IMR-90 (cell line): Measurements from ENCODE around the gene TGDS. TPM values are rescaled to one million over a fixed set of nuclear protein-coding genes. Genes with fewer than 3 reads are reported as not detected.

ENCODE experiments used
- ATAC-seq: fragments of 200-7000 bp; cut with Tn5 transposase; 2 replicates; pipeline ENCODE4 v1.9.1; 2020; ENCODE audit warnings: low read depth, mild to moderate bottlenecking, moderate library complexity
- BruUV-seq: library from RNA; stranded (reverse); fragments of 400-500 nt; replicated peaks from 2 replicates; lab custom pipeline; 2021; lab: Mats Ljungman, UMichigan
- CTCF ChIA-PET: fragments of 300-600 bp; formaldehyde crosslinking; extraction: SDS; loops from one replicate; lab custom pipeline; 2021; ENCODE audit warnings: antibody characterized with exemption; lab: Yijun Ruan, JAX
- POLR2A ChIA-PET: fragments of 300-600 bp; sonication (Branson Sonifier 250); formaldehyde crosslinking; loops from one replicate; lab custom pipeline; 2022; ENCODE audit warnings: antibody characterized with exemption; ENCODE audit not compliant: unreplicated experiment; lab: Charles Lee
- DNase-seq: peaks from one replicate; pipeline ENCODE4 v3.0.0; 2013
- H2AFZ ChIP-seq: replicated peaks from 2 replicates; pipeline ENCODE3; 2013; ENCODE audit warnings: low read length, mild to moderate bottlenecking; ENCODE audit not compliant: poor library complexity
- H2AK5ac ChIP-seq: 2 replicates; pipeline ENCODE4 v1.6.1; 2013; ENCODE audit warnings: low read depth, low read length, inconsistent platforms
- H2AK9ac ChIP-seq: replicated peaks from 2 replicates; pipeline ENCODE3; 2013; ENCODE audit warnings: mild to moderate bottlenecking, low read depth, low read length, moderate library complexity; ENCODE audit not compliant: poor library complexity
- H2BK120ac ChIP-seq: 2 replicates; pipeline ENCODE4 v1.6.1; 2013; ENCODE audit warnings: low read depth, low read length, inconsistent platforms
- H2BK15ac ChIP-seq: 3 replicates; pipeline ENCODE4 v1.6.1; 2013; ENCODE audit warnings: low read depth, low read length, inconsistent platforms
- H2BK20ac ChIP-seq: 2 replicates; pipeline ENCODE4 v1.6.1; 2013; ENCODE audit warnings: low read depth, mild to moderate bottlenecking, inconsistent platforms, low read length, moderate library complexity
- H2BK5ac ChIP-seq: 2 replicates; pipeline ENCODE4 v1.6.1; 2013; ENCODE audit warnings: mild to moderate bottlenecking, low read depth, low read length, inconsistent platforms; ENCODE audit not compliant: poor library complexity, severe bottlenecking
- H3K14ac ChIP-seq: replicated peaks from 2 replicates; pipeline ENCODE4 v1.6.1; 2013; ENCODE audit warnings: low read depth, low read length, inconsistent platforms
- H3K18ac ChIP-seq: 2 replicates; pipeline ENCODE4 v1.6.1; 2013; ENCODE audit warnings: low read depth, low read length, control low read depth
- H3K23ac ChIP-seq: 2 replicates; pipeline ENCODE4 v1.6.1; 2013; ENCODE audit warnings: low read depth, low read length, inconsistent platforms
- H3K27ac ChIP-seq: 2 replicates; pipeline ENCODE4 v1.5.1; 2013; ENCODE audit warnings: mild to moderate bottlenecking, control low read depth, low read length; ENCODE audit not compliant: insufficient read depth
- H3K27me3 ChIP-seq: 2 replicates; pipeline ENCODE4 v1.6.1; 2013; ENCODE audit warnings: low read length; ENCODE audit not compliant: control insufficient read depth, insufficient read depth
- H3K36me3 ChIP-seq: 2 replicates; pipeline ENCODE4 v1.6.1; 2013; ENCODE audit warnings: low read length, mixed read lengths; ENCODE audit not compliant: control insufficient read depth, insufficient read depth
- H3K4ac ChIP-seq: 2 replicates; pipeline ENCODE4 v1.6.1; 2013; ENCODE audit warnings: low read depth, low read length, inconsistent platforms
- H3K4me1 ChIP-seq: 2 replicates; pipeline ENCODE4 v1.6.1; 2013; ENCODE audit warnings: low read length, mixed read lengths; ENCODE audit not compliant: control insufficient read depth, insufficient read depth
- H3K4me2 ChIP-seq: 2 replicates; pipeline ENCODE4 v1.6.1; 2013; ENCODE audit warnings: low read depth, mild to moderate bottlenecking, control low read depth, low read length, moderate library complexity
- H3K4me3 ChIP-seq: 2 replicates; pipeline ENCODE4 v1.5.1; 2013; ENCODE audit warnings: low read depth, mild to moderate bottlenecking, control low read depth, low read length, moderate library complexity; ENCODE audit not compliant: insufficient read depth
- H3K56ac ChIP-seq: 2 replicates; pipeline ENCODE4 v1.6.1; 2013; ENCODE audit warnings: low read length, inconsistent platforms; ENCODE audit not compliant: insufficient read depth; ENCODE audit errors: extremely low read depth
- H3K79me1 ChIP-seq, 2 experiments: 2 replicates each; pipeline ENCODE4 v1.6.1; 2013; ENCODE audit warnings: low read length in 2 of 2, inconsistent platforms in 1 of 2, low read depth in 1 of 2
- H3K9ac ChIP-seq: 2 replicates; pipeline ENCODE4 v1.6.1; 2013; ENCODE audit warnings: low read depth, low read length, control low read depth
- H3K9me1 ChIP-seq: 2 replicates; pipeline ENCODE4 v1.6.1; 2013; ENCODE audit warnings: low read length, inconsistent platforms; ENCODE audit not compliant: insufficient read depth
- H3K9me3 ChIP-seq: 2 replicates; pipeline ENCODE4 v1.6.1; 2013; ENCODE audit warnings: low read length; ENCODE audit not compliant: control insufficient read depth, insufficient read depth
- H4K20me1 ChIP-seq: 2 replicates; pipeline ENCODE4 v1.6.1; 2013; ENCODE audit warnings: low read length, inconsistent platforms; ENCODE audit not compliant: insufficient read depth
- H4K5ac ChIP-seq: 2 replicates; pipeline ENCODE4 v1.6.1; 2013; ENCODE audit warnings: mild to moderate bottlenecking, low read depth, low read length, control low read depth
- H4K8ac ChIP-seq, 2 experiments: 2 replicates each; pipeline ENCODE4 v1.6.1; 2013; ENCODE audit warnings: low read depth in 2 of 2, low read length in 2 of 2, control low read depth in 1 of 2, inconsistent platforms in 1 of 2
- H4K91ac ChIP-seq: 2 replicates; pipeline ENCODE4 v1.6.1; 2013; ENCODE audit warnings: low read depth, low read length, inconsistent platforms; ENCODE audit not compliant: insufficient read depth
- BHLHE40 ChIP-seq: fragments of 150-350 bp; IDR thresholded peaks from 2 replicates; pipeline ENCODE4 v1.6.1; 2016; ENCODE audit warnings: mild to moderate bottlenecking, low read depth, low read length
- CEBPB ChIP-seq: IDR thresholded peaks from 2 replicates; pipeline ENCODE4 v1.6.1; 2012; ENCODE audit warnings: low read depth, low read length, improper control_type of control experiment
- CHD1 ChIP-seq: IDR thresholded peaks from 2 replicates; pipeline ENCODE4 v1.6.1; 2012; ENCODE audit warnings: low read depth, low read length, improper control_type of control experiment
- CTCF ChIP-seq: conservative IDR thresholded peaks from 2 replicates; pipeline ENCODE4 v1.5.1; 2012; ENCODE audit warnings: mild to moderate bottlenecking, low read depth, low read length, improper control_type of control experiment
- ELK1 ChIP-seq: fragments of 150-350 bp; IDR thresholded peaks from 2 replicates; pipeline ENCODE4 v1.6.1; 2016; ENCODE audit warnings: low read depth, mild to moderate bottlenecking, low read length, moderate library complexity, borderline replicate concordance
- FOS ChIP-seq: fragments of 150-350 bp; IDR thresholded peaks from 2 replicates; pipeline ENCODE4 v1.6.1; 2016; ENCODE audit warnings: low read depth, low read length
- MAFK ChIP-seq: IDR thresholded peaks from 2 replicates; pipeline ENCODE4 v1.6.1; 2012; ENCODE audit warnings: low read depth, low read length, improper control_type of control experiment
- MAZ ChIP-seq: IDR thresholded peaks from 2 replicates; pipeline ENCODE4 v1.6.1; 2012; ENCODE audit warnings: low read depth, mild to moderate bottlenecking, low read length, improper control_type of control experiment, moderate library complexity, borderline replicate concordance
- MXI1 ChIP-seq: IDR thresholded peaks from 2 replicates; pipeline ENCODE4 v1.6.1; 2012; ENCODE audit warnings: low read depth, mild to moderate bottlenecking, low read length, moderate library complexity, borderline replicate concordance
- NFE2L2 ChIP-seq: fragments of 150-350 bp; IDR thresholded peaks from 2 replicates; pipeline ENCODE4 v1.6.1; 2016; ENCODE audit warnings: low read depth, mild to moderate bottlenecking, low read length
- POLR2A ChIP-seq: IDR thresholded peaks from 2 replicates; pipeline ENCODE4 v1.6.1; 2012; ENCODE audit warnings: mild to moderate bottlenecking, low read depth, low read length
- RAD21 ChIP-seq: IDR thresholded peaks from 2 replicates; pipeline ENCODE4 v1.6.1; 2012; ENCODE audit warnings: low read length, improper control_type of control experiment
- RCOR1 ChIP-seq: IDR thresholded peaks from 2 replicates; pipeline ENCODE4 v1.6.1; 2012; ENCODE audit warnings: mild to moderate bottlenecking, low read length, improper control_type of control experiment; ENCODE audit not compliant: insufficient replicate concordance
- RFX5 ChIP-seq: IDR thresholded peaks from 2 replicates; pipeline ENCODE4 v1.8.0; 2012; ENCODE audit warnings: low read depth, mild to moderate bottlenecking, low read length, moderate library complexity
- SMC3 ChIP-seq: fragments of 150-350 bp; IDR thresholded peaks from 2 replicates; pipeline ENCODE4 v1.6.1; 2016; ENCODE audit warnings: low read depth, mild to moderate bottlenecking, antibody characterized with exemption, low read length, moderate library complexity
- USF2 ChIP-seq: fragments of 150-350 bp; IDR thresholded peaks from 2 replicates; pipeline ENCODE4 v1.6.1; 2017; ENCODE audit warnings: mild to moderate bottlenecking, antibody characterized with exemption, low read length, low read depth
- WGBS, 2 experiments: methylation state at CpG; one replicate each; pipeline versions ENCODE4 v1.1.5 to v1.1.7; 2013; ENCODE audit warnings: missing lambda C conversion rate in 2 of 2; ENCODE audit not compliant: insufficient read length in 1 of 2; ENCODE audit errors: extremely low coverage in 2 of 2; 5-methylcytosine and 5-hydroxymethylcytosine counted together
- dilution Hi-C: fragments of 300-500 bp; cut with HindIII; formaldehyde crosslinking; loops from one replicate; pipeline ENCODE4 v1.14.3; 2018; ENCODE audit warnings: low sequenced_read_pairs; ENCODE audit not compliant: unreplicated experiment
- in situ Hi-C: fragments of 300-500 bp; cut with MboI; formaldehyde crosslinking; loops from 3 replicates; pipeline ENCODE4 v1.14.3; 2019; ENCODE audit warnings: low sequenced_read_pairs, inconsistent platforms, mixed read lengths
- intact Hi-C: fragments of 100-400 bp; cut with micrococcal nuclease; formaldehyde crosslinking; loops from 2 replicates; pipeline ENCODE4 v1.10.0; 2022
- polyA plus RNA-seq, 3 experiments: library from polyadenylated mRNA; depleted of rRNA; stranded (reverse); fragments of >200 nt; gene quantifications; 2 replicates each; pipeline ENCODE4 v1.2.3, GENCODE V29; 2012; ENCODE audit warnings: low replicate concordance in 1 of 3
- total RNA-seq: library from RNA; depleted of rRNA; stranded (reverse); fragments of >200 nt; gene quantifications from 2 replicates; pipeline ENCODE4 v1.2.3, GENCODE V29; 2012

The TGDS gene
- total and polyA plus RNA-seq, 2 of the 4 experiments (the other 2 are of a cell fraction) = 9.6 to 15.6 TPM

GRCh38 chr13:94524407-94524806, 71.5 kb downstream of the TGDS start:
- H4K5ac ChIP-seq = no peak overlapping the region
- no peak overlapping the region for H2BK5ac ChIP-seq
- no peak overlapping the region for H3K23ac ChIP-seq
- H2AK5ac ChIP-seq = no peak overlapping the region
- no peaks in the 10 kb centered on the region for H4K20me1 ChIP-seq
- no peaks in the 10 kb centered on the region for H3K9me1 ChIP-seq
- H3K4me2 ChIP-seq = no peak overlapping the region
- no peak for DNase-seq
- H3K9me3 ChIP-seq = no peaks in the 10 kb centered on the region
- H2AK9ac ChIP-seq = no peak overlapping the region
- H4K91ac ChIP-seq = no peak overlapping the region
- intact Hi-C loops (no loop called here), in situ Hi-C loops (no loop called here), dilution Hi-C loops (no loop called here)
- no peak overlapping the region for H3K56ac ChIP-seq
- CTCF ChIA-PET = no interaction called here
- no peak overlapping the region for H2BK120ac ChIP-seq
- H3K9ac ChIP-seq = no peak overlapping the region
- no peaks in the 10 kb centered on the region for H3K4me1 ChIP-seq
- no peak overlapping the region for H3K14ac ChIP-seq
- no peak for ATAC-seq
- peaks cover 1% of the 10 kb centered on the region; the same call in 1 of the 2 replicates for H3K27me3 ChIP-seq
- H2BK15ac ChIP-seq = no peak overlapping the region
- TF ChIP-seq RCOR1 (no peak), CHD1 (no peak), MAZ (no peak), FOS (no peak), MXI1 (no peak), POLR2A (no peak), SMC3 (no peak), BHLHE40 (no peak), RFX5 (no peak), CTCF (no peak), CEBPB (no peak), RAD21 (no peak), ELK1 (no peak), USF2 (no peak), MAFK (no peak), NFE2L2 (no peak)
- no TSS peak for BruUV-seq
- H3K4me3 ChIP-seq = no peak overlapping the region
- H2BK20ac ChIP-seq = no peak overlapping the region
- POLR2A ChIA-PET = no interaction called here
- H4K8ac ChIP-seq = no peak overlapping the region
- H3K79me1 ChIP-seq = no peaks in the 10 kb centered on the region
- 62% methylated on average over 5 of the region's 7 CpGs; no CpG with 5 or more reads in 1 of the 2 experiments for WGBS, 2 experiments
- H3K36me3 ChIP-seq = no peaks in the 10 kb centered on the region
- H2AFZ ChIP-seq = no peak overlapping the region
- H3K27ac ChIP-seq = no peak overlapping the region
- no peak overlapping the region for H3K4ac ChIP-seq
- no peak overlapping the region for H3K18ac ChIP-seq
